GM12801 (cell line): ENCODE data around the gene BRD3.

Source experiments
- CTCF ChIP-seq: IDR thresholded peaks from one replicate; pipeline ENCODE4 v1.5.1; 2011; ENCODE audit warnings: control low read depth; ENCODE audit not compliant: insufficient read length; ENCODE audit errors: extremely low read depth

The BRD3 gene

GRCh38 chr9:133999851-134000265 is 68.0 kb downstream of the BRD3 start:
- TF ChIP-seq CTCF: no peak

GRCh38 chr9:133998915-133999595 is 68.8 kb downstream of the BRD3 start:
- TF ChIP-seq CTCF: no peak

GRCh38 chr9:133997584-133997983 is 70.2 kb downstream of the BRD3 start:
- TF ChIP-seq CTCF: no peak

- TF ChIP-seq CTCF: no peak
Observed at GRCh38 chr9:133996531-133997520, 71.0 kb downstream of the BRD3 start.

GRCh38 chr9:133995012-133995896 is 72.6 kb downstream of the BRD3 start:
- TF ChIP-seq CTCF: no peak

GRCh38 chr9:133994353-133995011 is 73.3 kb downstream of the BRD3 start:
- peak; percentile 33 for TF ChIP-seq CTCF
